Fibroblast of the aortic adventitia (primary cell): ENCODE results near the gene IL26. TPM values are rescaled to one million over a fixed set of nuclear protein-coding genes. Genes with fewer than 3 reads are reported as not detected.

Experiments
- DNase-seq: peaks from one replicate; pipeline ENCODE4 v3.0.0-alpha.2; 2010; ENCODE audit warnings: low read depth
- H3K4me3 ChIP-seq: 2 replicates; pipeline ENCODE4 v1.5.1; 2011; ENCODE audit warnings: low read depth, mild to moderate bottlenecking, control low read depth, low read length, moderate library complexity
- total RNA-seq: library from RNA; depleted of rRNA; stranded (reverse); fragments of >200 nt; gene quantifications from 2 replicates; pipeline ENCODE4 v1.2.3, GENCODE V29; 2012; ENCODE audit warnings: low replicate concordance
- TF ChIP-seq, protein P1 (sequence below): IDR thresholded peaks from 2 replicates; pipeline ENCODE4 v1.5.1; 2011; ENCODE audit warnings: mild to moderate bottlenecking, low read length, control low read depth, inconsistent platforms; ENCODE audit not compliant: insufficient read depth

IL26 gene
- total RNA-seq, 1 donor, result not detected

DNA sequence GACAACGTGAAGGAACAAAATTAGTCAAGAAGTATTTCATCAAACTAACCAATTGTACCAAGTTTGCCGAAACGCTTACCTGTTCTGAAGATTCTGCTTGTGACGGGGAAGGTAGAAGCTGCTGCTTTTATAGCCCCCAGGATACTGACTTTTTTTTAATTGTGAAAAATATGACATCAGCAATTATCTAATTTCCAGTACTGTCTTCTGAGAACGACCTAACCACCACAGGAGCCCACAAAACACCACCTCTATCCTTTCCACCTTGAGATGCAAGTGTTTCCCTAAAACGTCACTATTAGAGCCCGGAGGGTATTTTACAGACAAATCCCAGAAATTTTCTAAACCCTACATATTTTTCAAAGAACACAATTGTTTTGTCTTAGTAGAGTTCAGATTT lies 27.9 kb upstream of the IL26 start, which contains the start of gene IL22:
Gene IL22 (minus strand): TSS at position 101 of the 400 bp plus-strand sequence. CDS start 156 bp downstream, outside the sequence.
- no peak within 1 kb of the TSS for H3K4me3 ChIP-seq
- DNase-seq, result no peak
- TF ChIP-seq, protein P1, sequence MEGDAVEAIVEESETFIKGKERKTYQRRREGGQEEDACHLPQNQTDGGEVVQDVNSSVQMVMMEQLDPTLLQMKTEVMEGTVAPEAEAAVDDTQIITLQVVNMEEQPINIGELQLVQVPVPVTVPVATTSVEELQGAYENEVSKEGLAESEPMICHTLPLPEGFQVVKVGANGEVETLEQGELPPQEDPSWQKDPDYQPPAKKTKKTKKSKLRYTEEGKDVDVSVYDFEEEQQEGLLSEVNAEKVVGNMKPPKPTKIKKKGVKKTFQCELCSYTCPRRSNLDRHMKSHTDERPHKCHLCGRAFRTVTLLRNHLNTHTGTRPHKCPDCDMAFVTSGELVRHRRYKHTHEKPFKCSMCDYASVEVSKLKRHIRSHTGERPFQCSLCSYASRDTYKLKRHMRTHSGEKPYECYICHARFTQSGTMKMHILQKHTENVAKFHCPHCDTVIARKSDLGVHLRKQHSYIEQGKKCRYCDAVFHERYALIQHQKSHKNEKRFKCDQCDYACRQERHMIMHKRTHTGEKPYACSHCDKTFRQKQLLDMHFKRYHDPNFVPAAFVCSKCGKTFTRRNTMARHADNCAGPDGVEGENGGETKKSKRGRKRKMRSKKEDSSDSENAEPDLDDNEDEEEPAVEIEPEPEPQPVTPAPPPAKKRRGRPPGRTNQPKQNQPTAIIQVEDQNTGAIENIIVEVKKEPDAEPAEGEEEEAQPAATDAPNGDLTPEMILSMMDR, result no peak

DNA sequence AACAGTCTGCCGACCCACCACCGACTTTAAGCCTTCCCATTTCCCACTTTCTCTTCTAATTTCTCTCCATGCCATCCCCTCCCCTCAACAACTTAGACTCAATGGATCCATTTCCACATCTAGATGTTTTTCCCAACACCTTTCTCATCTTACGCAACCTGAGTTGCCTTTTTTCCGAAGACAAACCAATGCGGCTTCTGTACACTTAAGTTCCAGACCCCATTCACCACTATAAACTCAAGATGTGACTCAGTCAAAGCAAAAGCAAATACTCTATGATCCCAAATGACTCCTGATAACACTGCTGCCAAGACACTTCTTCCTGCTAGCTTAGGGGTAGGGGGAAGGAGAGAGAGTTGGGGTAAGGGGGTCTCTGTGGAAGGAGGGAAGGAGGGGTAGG lies 26.5 kb upstream of the IL26 start:
- DNase-seq, result no peak
- H3K4me3 ChIP-seq, result no peak overlapping the region
- TF ChIP-seq, protein P1, result no peak

- TF ChIP-seq, protein P1, result no peak
- no peak overlapping the region for H3K4me3 ChIP-seq
- DNase-seq, result no peak
Measured at GRCh38 chr12:68250454-68250853, 24.8 kb upstream of the IL26 start.

- no peak for DNase-seq
- TF ChIP-seq, protein P1, result no peak
- no peak overlapping the region for H3K4me3 ChIP-seq
Measured at GRCh38 chr12:68247785-68248184, 22.2 kb upstream of the IL26 start.

DNA sequence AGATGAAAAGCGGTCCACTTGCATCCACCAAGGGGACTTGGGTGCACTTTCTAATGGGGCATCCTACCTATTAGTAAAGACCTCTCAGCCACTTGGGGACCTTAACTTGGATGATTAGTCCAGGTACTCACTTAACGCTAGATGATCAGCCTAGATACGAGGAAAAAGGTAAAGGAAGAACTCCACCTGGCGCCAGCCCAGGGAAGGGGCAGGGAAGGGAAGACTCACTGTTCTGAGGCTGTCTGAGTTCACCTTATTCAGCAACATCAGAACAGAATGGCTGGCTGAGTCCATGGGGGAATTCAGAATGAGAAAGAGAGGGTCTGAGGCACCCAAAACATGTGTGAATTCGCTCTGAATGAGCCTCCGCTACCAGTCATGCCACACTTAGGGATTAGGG lies 20.7 kb upstream of the IL26 start:
- DNase-seq, result no peak
- H3K4me3 ChIP-seq, result no peak overlapping the region
- TF ChIP-seq, protein P1, result no peak

GRCh38 chr12:68245180-68246021 lies 19.8 kb upstream of the IL26 start:
- peak overlapping the region; percentile 56 for H3K4me3 ChIP-seq
- TF ChIP-seq, protein P1, result no peak
- DNase-seq, result peak; percentile 83
